GM18909 (cell line): ENCODE data around the gene CLEC10A.
"Not testable (repeated sequence)": the region's sequence is repeated elsewhere in the genome, so short reads cannot be mapped to it uniquely, and the experiment has no call there.

Experiments used
- ATAC-seq: cut with Tn5 transposase; IDR thresholded peaks from one replicate; pipeline ENCODE4 v1.9.1; 2021; ENCODE audit warnings: mild to moderate bottlenecking; ENCODE audit not compliant: unreplicated experiment, poor library complexity

Gene CLEC10A

GRCh38 chr17:7080456-7081041 is 498 bp upstream of the CLEC10A start:
- ATAC-seq = no peak

- ATAC-seq = no peak
Observed at GRCh38 chr17:7078711-7079110, 1.3 kb downstream of the CLEC10A start.

GRCh38 chr17:7077911-7078546 is 2.0 kb downstream of the CLEC10A start:
- no peak for ATAC-seq

- ATAC-seq = no peak
Observed at GRCh38 chr17:7074931-7075330, 5.1 kb downstream of the CLEC10A start.

GRCh38 chr17:7072406-7072805 is 7.6 kb downstream of the CLEC10A start:
- no peak for ATAC-seq

GRCh38 chr17:7070712-7071111 is 9.3 kb downstream of the CLEC10A start:
- ATAC-seq = no peak

GRCh38 chr17:7068268-7068667 is 11.8 kb downstream of the CLEC10A start:
- no peak for ATAC-seq

GRCh38 chr17:7067198-7067597 is 12.9 kb downstream of the CLEC10A start:
- ATAC-seq = no peak

- no peak for ATAC-seq
Observed at GRCh38 chr17:7064261-7064660, 15.8 kb downstream of the CLEC10A start.

- no peak for ATAC-seq
Observed at GRCh38 chr17:7063518-7064094, 16.4 kb downstream of the CLEC10A start.

- no peak for ATAC-seq
Observed at GRCh38 chr17:7060165-7060891, 19.7 kb downstream of the CLEC10A start.

- no peak for ATAC-seq
Observed at GRCh38 chr17:7058831-7059447, 21.1 kb downstream of the CLEC10A start.

- no peak for ATAC-seq
Observed at GRCh38 chr17:7056386-7056785, 23.7 kb downstream of the CLEC10A start.

- not testable (repeated sequence) for ATAC-seq
Observed at GRCh38 chr17:7050583-7050982, 29.5 kb downstream of the CLEC10A start.

GRCh38 chr17:7048968-7049367 is 31.1 kb downstream of the CLEC10A start:
- ATAC-seq = no peak

GRCh38 chr17:7047566-7047965 is 32.5 kb downstream of the CLEC10A start:
- ATAC-seq = no peak

- ATAC-seq = not testable (repeated sequence)
Observed at GRCh38 chr17:7046725-7047397, 33.2 kb downstream of the CLEC10A start.

GRCh38 chr17:7046127-7046724 is 33.8 kb downstream of the CLEC10A start:
- ATAC-seq = no peak

GRCh38 chr17:7045492-7046126 is 34.4 kb downstream of the CLEC10A start:
- ATAC-seq = no peak
